GM10266 (cell line): ENCODE results near the gene PSAP.
A peak's percentile ranks its signal among the peaks of the same experiment; 100 is the strongest.

Source experiments
- DNase-seq: peaks from one replicate; pipeline ENCODE4 v3.0.0; 2012; ENCODE audit errors: extremely low spot score
- TF ChIP-seq, protein P1 (sequence below): IDR thresholded peaks from 2 replicates; pipeline ENCODE4 v1.5.1; 2012; ENCODE audit warnings: mild to moderate bottlenecking, low read depth; ENCODE audit not compliant: control insufficient read depth, insufficient read depth; ENCODE audit errors: missing control alignments

Gene PSAP

DNA sequence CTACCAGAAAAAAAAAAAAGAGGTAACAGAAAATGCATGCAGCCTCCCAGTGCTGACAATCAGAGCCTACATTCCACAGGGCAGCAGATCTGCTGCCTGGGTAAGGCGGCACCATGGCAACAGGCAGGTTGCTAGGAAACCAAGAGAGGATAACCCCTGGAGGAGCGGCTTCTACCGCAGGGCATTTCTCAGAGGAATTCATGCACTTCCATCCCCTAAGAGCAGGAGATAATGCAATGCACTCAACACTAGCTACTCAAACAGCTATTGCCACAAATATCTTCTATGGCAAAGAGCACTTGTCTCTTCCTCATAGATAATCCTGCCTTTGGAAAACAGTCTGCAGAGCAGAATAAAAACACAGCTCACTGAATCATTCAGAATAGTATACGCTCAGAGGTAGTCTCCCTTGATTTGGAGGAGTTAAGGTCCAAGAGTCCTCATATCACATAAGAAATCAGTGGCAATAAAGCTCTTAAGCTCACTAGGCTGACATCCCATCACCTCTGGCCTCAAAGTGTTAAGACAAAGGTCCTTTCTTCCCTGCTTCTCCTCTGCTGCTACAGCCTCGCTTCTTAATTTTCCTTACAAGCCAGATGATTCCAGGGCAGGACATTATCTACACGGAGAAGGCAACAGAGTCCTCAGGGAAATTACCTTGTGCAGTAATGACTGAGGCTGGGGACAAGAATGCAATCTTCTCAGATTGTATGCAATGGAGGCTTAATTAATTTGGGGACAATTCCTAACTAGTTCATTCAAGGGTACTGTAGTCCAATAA is 10.7 kb downstream of the PSAP start:
- TF ChIP-seq, protein P1, sequence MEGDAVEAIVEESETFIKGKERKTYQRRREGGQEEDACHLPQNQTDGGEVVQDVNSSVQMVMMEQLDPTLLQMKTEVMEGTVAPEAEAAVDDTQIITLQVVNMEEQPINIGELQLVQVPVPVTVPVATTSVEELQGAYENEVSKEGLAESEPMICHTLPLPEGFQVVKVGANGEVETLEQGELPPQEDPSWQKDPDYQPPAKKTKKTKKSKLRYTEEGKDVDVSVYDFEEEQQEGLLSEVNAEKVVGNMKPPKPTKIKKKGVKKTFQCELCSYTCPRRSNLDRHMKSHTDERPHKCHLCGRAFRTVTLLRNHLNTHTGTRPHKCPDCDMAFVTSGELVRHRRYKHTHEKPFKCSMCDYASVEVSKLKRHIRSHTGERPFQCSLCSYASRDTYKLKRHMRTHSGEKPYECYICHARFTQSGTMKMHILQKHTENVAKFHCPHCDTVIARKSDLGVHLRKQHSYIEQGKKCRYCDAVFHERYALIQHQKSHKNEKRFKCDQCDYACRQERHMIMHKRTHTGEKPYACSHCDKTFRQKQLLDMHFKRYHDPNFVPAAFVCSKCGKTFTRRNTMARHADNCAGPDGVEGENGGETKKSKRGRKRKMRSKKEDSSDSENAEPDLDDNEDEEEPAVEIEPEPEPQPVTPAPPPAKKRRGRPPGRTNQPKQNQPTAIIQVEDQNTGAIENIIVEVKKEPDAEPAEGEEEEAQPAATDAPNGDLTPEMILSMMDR, result no peak
- no peak for DNase-seq

DNA sequence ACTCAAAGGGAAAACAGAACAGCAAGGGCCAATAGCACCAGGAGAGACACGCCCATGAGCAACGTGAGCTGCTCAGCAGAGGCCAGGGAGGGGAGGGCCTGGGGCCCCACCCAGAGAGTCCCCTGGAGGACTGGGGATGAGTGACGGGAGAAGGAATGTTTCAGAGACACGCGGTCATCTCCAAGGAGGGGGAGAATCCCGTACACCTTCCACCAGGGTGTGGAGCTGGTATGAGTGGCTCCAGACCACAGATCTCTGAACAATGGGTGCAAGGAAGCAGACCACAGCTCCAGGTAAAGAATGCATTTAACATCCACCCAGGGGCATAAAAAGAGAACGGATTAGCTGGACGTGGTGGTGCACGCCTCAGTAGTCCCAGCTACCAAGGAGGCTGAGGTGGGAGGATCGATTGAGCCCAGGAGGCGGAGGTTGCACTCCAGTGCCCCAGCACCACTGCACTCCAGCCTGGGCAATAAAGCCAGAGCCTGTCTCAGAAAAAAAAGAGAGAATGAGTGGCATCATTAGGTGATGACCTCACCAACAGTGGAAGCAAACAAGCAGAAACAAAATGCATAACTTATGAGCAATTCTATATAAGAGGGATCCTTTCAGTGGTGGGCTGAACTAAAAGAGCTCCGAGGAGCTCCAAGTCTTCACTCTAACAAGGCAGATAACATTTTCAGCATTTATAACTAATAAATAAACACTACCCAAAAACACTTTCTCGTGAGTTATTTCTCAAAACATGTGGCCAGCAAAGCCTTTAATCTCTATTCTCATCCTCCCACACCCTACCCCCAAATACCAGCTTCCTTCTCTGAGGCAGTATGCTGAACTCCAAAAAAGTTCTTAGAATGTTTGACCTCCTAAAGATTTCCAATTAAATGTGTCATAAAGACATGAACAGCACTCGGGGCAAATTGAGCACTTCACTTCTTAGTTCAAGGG is 12.5 kb downstream of the PSAP start:
- TF ChIP-seq, protein P1, result no peak
- no peak for DNase-seq

DNA sequence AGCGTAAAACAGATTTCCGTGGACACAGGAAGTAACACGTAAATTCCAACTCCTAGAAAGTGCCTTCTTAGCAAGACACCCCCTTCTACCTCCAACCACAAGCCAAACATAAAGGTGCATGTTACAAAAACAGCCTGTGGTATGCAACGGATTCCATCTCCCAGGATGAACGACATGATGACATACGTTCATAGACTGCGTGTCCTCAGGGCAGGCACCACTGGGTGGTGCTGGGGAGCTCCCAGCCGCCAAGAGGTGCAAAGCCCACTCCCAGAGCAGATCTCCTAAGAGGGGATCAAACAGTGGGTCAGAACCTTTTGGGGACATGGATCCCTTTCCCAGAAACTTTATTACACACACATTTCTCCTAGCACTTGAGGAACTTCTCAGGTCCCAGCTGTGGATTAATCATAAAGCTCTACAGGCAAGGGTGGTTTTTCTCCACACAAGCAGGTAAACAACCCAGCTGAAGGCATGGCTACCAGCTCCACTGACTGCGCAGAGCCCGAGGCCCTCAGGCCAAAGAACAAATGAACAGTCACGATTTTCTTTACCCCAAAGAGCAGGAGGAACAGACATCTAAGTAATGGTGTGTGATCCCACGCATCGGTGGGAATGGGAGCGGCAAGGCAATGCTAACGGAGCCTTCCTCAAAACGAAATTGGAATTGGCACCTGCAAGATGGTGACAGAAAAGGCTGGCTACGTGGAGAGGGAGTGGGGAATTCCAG is 13.8 kb downstream of the PSAP start:
- no peak for DNase-seq
- TF ChIP-seq, protein P1, result peak; percentile 55

DNA sequence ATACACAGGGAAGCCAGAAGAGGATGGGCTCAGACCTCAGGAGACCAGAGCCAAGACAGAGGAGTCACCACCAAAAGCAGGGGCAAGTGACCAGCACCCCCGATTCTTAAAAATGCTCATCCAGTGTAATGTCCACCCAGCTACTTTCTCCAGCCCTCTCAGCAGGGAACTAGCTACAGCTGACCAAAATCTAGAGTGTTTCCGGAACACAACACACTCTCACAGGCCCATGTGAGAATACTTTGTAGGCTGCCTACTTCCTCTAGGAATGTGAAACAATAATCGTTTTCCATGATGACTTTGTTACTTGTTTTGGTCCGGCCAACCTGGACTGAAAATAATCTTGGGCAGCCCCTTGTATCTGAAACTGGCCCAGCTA is 14.5 kb downstream of the PSAP start:
- DNase-seq, result no peak
- TF ChIP-seq, protein P1, result no peak

DNA sequence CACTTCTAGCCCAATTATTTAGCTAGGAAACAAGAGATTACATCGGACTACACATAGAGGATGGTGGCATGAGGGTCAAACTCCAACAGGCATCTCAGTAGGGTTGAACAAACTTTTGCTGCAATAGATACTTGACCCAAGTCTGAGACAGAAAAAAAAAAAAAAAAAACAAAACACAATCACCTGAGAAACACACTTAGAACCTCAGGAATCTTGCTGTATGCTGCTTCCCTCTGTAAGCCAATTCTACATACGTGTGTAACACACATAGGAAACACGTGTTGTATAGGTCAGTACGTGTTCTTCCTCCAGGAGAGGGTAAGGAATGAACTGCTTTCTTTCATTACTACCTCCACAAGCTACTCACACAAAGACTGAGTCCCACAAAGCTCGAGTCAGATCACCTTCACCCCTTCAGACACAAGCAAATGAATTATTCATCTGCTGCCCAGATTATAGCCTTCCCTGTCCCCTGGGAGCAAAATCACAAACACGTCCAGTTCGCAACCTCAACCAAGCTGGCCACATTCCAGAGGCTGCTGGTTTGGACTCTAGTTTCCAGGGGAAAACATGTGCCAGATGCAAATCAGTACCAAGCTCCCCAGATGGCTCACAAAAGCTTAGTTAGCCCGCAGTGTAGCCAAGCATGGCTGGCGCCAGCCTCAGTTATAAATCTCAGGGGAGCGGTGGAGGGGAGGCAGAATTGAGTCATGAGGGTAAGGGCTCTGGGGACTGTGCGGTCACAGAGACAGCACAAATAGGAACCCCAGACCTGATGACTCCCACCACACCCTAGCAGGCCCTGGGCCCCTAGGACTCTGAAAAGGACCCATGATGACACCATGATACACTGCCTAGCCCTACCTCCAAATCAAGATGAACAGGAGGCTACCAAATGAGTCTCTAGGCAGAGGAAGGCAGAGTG is 15.1 kb downstream of the PSAP start:
- TF ChIP-seq, protein P1, result no peak
- peak; percentile 89 for DNase-seq

DNA sequence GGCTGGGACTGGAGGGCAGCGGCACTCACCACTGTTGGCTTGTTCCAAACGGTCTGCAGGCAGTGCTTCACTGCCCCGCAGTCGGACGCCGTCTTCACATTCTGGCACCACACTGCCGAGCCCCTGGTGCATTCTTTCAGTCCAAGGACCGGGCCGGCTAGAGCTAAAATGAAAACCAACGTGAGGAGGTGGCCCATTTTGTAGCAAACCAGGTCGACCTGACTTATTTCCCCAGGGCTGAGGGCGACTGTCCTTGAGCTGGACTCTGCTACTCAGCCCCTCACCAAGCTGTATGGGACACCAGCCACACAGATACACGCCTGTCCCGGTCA is 16.7 kb downstream of the PSAP start:
- TF ChIP-seq, protein P1, result no peak
- DNase-seq, result no peak
